Measurements from ENCODE around the gene PPP6R2. TPM values are rescaled to one million over a fixed set of nuclear protein-coding genes. Genes with fewer than 3 reads are reported as not detected.

The PPP6R2 gene
- total RNA-seq = 41.2 and 48.7 TPM in 2 replicates

GRCh38 chr22:50342651-50343540 lies at the start of gene PPP6R2:
Gene PPP6R2 (plus strand): TSS chr22:50343327. CDS start chr22:50393909, 50,582 bp downstream.

DNA sequence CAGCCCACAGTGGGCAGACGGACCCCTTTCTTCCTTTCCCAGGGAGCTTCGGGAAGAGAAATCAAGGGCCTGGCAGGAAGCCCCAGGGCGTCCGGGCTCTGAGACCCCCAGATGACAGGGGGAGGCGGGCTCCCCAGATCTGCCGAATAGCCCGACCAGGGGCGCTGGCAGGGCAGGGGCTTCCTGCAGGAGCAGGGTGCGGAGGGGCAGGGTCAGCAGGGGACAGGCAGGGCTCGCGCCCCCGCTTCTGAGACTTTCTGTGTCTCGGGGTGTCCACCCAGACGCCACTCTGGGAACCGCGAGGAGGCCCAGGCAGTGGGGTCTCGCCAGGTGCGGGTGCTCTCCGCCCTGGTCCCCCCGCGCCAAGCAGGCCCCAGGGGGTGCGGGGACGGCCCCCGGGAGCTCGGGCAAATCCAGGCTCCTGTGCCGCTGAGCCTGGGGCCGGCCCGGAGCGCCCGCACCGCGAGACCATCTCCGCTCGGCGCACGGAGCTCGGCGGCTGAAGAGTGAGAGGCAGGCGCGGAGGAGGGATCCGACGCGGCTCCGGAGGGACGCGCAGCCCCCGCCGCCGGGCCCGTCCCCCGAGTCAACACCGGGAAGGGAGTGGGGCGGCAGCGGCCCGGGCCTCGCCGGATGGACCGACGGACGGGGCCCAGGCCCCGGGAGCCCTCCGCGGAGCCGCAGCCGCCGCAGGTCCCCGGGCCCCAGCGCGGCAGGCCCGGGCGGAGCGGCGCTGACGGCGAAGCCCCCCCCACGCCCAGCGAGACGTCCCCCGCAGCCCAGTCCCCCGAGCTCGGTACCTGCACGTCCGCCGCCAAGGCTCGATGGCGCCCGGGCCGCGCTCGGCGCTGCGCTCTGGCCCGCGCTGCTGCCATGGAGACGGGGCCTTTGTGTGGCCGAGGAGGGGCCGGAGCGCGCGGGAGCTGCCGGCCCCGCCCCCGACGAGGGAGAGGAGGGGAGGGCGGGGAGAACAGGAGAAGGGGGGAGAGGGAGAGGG lies 36.1 kb upstream of the PPP6R2 start, which contains the start of gene PLXNB2:
Gene PLXNB2, minus strand, starts transcription at position 894 of the 997 bp plus-strand sequence. CDS start 17,062 bp downstream, outside the sequence.

GRCh38 chr22:50326956-50327710 lies 16.0 kb upstream of the PPP6R2 start, which contains the start of gene DENND6B:
Gene DENND6B (minus strand): TSS chr22:50327012. CDS start chr22:50326988, 24 bp downstream.

DNA sequence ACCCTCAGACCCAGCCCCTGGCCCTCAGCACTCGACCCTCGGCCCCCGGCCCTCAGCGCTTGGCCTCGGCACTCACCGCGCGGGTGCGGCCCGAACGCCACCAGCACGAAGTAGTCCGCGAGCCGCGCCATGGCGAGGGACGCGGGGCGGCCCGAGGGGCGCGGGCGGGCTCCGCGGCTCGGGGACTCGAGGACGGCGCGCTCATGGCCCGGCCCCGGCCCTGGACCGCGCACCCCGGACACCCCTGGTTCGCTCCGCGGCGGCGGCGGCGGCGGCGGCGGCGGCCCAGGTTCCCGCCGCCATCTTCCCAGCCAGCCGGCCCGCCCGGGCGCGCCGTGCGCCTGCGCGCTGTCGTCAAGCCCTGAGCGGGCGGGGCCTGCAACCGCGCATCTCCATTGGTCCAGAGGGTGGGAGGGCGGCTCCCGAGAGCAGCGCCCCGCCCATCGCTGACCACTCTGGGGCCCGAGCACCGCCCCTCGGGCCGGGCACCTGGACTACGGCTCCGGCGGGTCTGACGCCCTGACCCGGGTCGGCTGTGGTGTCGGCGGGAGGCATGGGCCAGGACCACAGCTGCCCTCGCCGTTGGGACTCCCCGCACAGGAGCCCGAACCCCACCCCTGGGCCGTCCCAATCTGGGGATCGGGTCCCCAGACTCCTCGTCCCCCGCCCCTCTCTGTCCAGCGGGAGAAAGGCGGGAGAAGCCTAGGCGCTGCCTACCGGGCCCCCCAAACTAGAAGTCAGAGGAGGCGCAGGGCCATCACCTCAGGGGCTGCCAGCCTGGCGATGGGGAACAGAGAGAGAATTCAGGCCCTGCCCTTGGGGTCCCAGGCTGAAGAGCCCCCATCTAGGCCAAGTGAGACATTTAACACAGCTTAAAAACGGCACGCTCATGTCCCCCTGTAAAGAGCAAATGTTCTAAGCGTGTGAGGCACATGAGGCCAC lies 131.9 kb downstream of the PPP6R2 start, which contains the start of gene SBF1:
Gene SBF1, minus strand, starts transcription at position 326 of the 942 bp plus-strand sequence. Its CDS starts 195 bp downstream, at position 131.

GRCh38 chr22:50481440-50482106 lies 138.4 kb downstream of the PPP6R2 start, which contains the start of gene ADM2:
Gene ADM2 (plus strand): TSS chr22:50481543. CDS start chr22:50481848, 305 bp downstream.

DNA sequence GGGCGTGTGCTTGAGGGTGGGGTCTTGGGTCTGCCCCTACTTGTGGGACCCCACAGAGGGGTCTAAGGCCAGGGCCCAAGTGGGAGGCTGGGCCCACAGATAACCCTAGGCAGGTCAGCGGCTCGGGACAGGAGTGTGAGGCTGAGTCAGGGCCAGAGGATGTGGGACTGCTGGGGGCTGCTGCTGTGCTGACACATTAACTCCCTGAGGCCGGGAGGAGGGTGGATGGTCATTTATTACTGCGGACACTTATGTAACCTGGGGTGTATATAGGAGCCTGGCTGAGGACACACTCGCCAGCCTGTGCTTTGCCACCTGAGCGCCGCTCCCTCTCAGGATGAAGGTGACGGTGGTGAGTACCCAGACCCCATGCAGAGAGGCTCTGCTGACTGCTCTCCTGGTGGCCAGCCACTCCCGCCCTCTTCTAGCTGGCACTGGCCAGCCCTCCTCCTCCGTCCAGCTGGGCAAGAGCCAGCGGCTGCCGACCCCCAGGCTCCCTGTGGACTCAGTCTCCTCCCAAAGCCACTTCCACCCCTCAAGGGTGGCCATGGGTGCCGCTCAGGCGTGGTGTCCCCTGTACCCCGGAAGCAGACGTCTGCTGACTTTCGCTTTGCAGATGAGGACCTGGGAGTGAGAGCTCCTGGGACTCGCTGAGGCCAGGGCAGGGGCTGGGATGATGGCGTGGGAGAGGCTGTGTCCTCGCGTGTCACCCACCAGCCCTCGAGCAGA lies 143.6 kb downstream of the PPP6R2 start, which contains the start of gene MIOX:
Gene MIOX, plus strand, starts transcription at position 299 of the 729 bp plus-strand sequence. Its CDS starts 39 bp downstream, at position 338.

Other genes with a start within 250 kb of the PPP6R2 start
- gene PANX2, start 172.6 kb upstream of the PPP6R2 start, total RNA-seq = under 0.01 and 0.37 TPM in 2 replicates
- 24.3 and 34.2 TPM in 2 replicates for gene TRABD, start 157.4 kb upstream of the PPP6R2 start, total RNA-seq
- gene SELENOO, start 142.3 kb upstream of the PPP6R2 start, total RNA-seq = 19.5 and 22.3 TPM in 2 replicates
- gene TUBGCP6, start 98.3 kb upstream of the PPP6R2 start, total RNA-seq = 27.9 and 28.5 TPM in 2 replicates
- gene HDAC10, start 92.1 kb upstream of the PPP6R2 start, total RNA-seq = 19.1 and 22.5 TPM in 2 replicates
- 24.3 and 34.8 TPM in 2 replicates for gene MAPK12, start 81.6 kb upstream of the PPP6R2 start, total RNA-seq
- 2.5 and 4.4 TPM in 2 replicates for gene MAPK11, start 72.9 kb upstream of the PPP6R2 start, total RNA-seq
- gene PLXNB2, start 35.7 kb upstream of the PPP6R2 start, total RNA-seq = 81.7 and 93.0 TPM in 2 replicates
- gene DENND6B, start 16.3 kb upstream of the PPP6R2 start, total RNA-seq = 0.39 and 2.2 TPM in 2 replicates
- gene SBF1, start 131.7 kb downstream of the PPP6R2 start, total RNA-seq = 63.6 and 76.8 TPM in 2 replicates
- gene ADM2, start 138.2 kb downstream of the PPP6R2 start, total RNA-seq = 0.39 and 2.2 TPM in 2 replicates
- 0.20 TPM in 1 of 2 replicates, not detected in the other for gene MIOX, start 143.5 kb downstream of the PPP6R2 start, total RNA-seq
- 32.3 and 36.9 TPM in 2 replicates for gene LMF2, start 164.4 kb downstream of the PPP6R2 start, total RNA-seq
- gene NCAPH2, start 164.9 kb downstream of the PPP6R2 start, total RNA-seq = 35.3 and 49.5 TPM in 2 replicates
- 2.7 and 5.1 TPM in 2 replicates for gene SCO2, start 182.3 kb downstream of the PPP6R2 start, total RNA-seq
- gene TYMP, start 186.7 kb downstream of the PPP6R2 start, total RNA-seq = 24.2 and 45.9 TPM in 2 replicates
- not detected in 2 replicates for gene KLHDC7B, start 202.6 kb downstream of the PPP6R2 start, total RNA-seq
- gene SYCE3, start 219.6 kb downstream of the PPP6R2 start, total RNA-seq = not detected in 2 replicates
- 0.73 and 1.2 TPM in 2 replicates for gene CPT1B, start 235.1 kb downstream of the PPP6R2 start, total RNA-seq
- 22.5 and 25.4 TPM in 2 replicates for gene CHKB, start 239.5 kb downstream of the PPP6R2 start, total RNA-seq